Measurements from ENCODE around the gene GALNT8.
"Not testable (repeated sequence)": the region's sequence is repeated elsewhere in the genome, so short reads cannot be mapped to it uniquely, and the experiment has no call there.

GALNT8 gene

DNA sequence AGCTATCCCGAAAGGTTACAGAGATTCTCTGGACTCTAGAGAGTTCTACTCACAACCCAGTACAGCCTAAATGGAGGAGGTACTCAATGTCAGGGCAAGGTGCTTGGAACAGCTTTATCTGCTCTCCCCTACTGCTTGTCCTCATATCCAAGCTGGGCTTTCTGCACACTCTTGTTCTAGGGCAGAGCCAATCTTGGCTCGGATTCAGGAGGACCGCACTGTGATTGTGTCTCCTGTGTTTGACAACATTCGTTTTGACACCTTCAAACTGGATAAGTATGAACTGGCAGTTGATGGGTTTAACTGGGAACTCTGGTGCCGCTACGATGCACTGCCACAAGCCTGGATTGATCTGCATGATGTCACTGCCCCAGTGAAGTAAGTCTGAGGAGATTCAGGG is 25.0 kb downstream of the GALNT8 start:
- no peak for DNase-seq

DNA sequence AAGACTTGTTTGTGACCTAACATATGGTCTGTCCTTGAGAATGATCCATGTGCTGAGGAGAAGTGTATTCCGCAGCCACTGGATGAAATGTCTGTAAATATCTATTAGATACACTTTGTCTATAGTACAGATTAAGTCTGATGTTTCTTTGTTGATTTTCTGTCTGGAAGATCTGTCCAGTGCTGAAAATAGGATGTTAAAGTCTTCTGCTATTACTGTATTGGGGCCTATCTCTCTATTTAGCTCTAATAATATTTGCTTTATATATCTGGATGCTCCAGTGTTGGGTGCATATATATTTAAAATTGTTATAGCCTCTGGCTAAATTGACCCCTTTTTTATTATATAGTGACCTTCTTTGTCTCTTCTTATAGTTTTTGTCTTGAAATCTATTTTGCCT is 31.5 kb downstream of the GALNT8 start:
- DNase-seq = not testable (repeated sequence)

DNA sequence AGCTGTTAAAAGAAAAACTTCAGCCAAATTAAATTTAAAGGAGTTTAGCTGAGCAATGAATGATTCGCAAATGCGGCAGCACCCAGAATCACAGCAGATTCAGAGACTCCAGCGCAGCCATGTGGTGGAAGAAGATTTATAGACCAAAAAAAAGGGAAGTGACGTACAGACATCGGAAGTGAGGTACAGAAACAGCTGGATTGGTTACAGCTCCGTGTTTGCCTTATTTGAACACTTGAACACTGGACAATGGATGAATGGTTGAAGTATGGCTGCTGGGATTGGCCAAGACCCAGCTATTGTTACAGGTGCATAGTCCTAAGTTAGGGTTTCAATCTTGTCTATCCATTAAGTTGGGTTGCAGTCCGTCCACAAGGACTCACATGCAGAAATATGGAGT is 42.6 kb downstream of the GALNT8 start:
- no peak for DNase-seq

DNA sequence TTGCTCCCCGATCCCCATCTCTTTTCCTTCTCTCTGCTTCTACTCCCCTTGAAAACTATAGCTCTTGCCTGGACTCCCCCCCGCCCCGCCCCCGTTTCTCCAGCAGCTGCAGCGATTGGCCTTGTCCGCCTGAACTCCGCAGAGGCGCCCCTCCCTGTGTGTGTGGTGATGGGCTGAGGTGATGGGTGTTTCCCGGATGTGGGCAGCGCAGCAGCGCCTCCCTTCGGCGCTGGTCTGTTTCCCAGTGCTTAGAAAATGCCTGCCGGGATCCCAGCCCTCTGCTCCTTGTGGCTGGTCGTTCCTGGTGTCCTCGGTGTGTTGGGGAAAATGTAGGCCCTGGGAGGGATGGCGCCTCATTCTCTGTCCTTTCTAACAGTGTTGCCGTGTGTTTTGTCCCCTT is 43.3 kb downstream of the GALNT8 start:
- peak; percentile 53 for DNase-seq

DNA sequence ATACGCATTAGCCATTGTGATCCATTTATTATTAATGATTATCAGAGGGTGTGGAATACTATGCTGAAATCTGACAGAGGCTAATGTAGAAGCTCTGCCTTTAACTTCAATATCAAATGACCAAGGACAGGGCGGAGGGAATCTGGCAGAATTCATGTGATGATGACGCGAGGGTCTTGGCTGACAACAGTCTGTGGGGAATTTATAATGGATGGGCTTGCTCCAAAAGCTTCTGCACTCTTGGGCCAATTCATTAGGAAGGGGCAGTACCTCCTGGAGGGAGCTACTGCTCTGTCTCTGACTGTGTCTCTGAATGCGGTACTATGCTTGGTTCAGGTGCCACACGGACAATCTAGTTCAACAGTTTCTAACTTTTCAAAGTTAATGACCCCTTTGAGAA is 46.2 kb downstream of the GALNT8 start:
- DNase-seq = no peak

DNA sequence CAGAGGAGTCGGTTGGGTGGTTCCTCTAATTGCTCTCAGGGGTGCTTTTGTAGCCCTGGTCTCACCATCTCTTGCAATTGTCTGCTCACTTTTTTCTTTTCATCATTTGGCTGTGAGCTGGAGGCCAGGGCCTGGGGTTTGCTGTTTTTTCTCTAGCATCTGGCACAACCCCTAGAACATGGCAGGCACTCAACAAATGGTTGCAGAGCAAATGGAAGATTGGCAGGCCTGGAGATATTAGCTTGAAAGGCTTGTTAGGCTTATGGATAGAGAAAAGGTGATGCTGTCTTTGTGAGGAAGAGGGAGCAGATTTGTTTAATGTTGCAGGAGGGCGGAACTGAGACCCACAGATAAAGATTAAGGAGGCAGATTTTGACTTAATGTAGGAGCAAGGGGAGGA is 47.0 kb downstream of the GALNT8 start:
- DNase-seq = no peak

DNA sequence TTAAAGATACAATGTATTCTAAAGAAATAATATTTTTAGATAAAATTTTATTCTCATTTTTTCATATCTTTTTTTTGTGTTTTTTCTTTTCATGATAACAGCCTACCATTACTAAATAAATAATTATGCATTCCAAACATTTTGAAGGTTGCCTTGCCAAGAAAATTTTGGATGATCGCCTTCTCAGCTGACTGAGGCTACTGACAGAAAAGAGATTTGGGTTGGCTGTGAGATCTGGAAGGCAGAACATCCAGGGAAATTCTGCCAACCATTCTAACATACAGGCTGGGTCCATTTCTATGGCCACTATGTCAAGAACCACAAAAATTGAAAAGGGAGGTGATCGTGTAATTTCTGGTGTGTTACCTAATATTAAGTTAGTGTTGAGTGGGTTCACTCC is 48.1 kb downstream of the GALNT8 start:
- DNase-seq = no peak

DNA sequence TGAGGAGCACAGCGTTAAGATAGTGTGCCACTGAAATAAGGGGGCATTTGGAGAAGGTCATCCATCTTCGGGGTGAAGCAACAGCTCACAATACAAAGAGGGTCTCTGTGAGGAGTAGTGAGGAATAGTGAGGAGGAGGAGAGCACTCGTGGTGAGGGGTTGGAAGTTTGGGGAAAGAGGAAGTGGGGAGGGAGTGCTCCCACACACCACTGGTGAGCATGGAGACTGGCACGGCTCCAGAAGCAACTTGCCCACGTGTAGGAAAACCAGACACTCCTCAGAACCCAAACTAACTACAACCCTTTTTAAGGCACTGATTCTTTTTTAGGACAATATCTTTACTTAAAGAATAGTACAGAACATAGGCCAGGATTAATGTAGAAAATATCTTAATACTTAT is 48.9 kb downstream of the GALNT8 start:
- DNase-seq = no peak

DNA sequence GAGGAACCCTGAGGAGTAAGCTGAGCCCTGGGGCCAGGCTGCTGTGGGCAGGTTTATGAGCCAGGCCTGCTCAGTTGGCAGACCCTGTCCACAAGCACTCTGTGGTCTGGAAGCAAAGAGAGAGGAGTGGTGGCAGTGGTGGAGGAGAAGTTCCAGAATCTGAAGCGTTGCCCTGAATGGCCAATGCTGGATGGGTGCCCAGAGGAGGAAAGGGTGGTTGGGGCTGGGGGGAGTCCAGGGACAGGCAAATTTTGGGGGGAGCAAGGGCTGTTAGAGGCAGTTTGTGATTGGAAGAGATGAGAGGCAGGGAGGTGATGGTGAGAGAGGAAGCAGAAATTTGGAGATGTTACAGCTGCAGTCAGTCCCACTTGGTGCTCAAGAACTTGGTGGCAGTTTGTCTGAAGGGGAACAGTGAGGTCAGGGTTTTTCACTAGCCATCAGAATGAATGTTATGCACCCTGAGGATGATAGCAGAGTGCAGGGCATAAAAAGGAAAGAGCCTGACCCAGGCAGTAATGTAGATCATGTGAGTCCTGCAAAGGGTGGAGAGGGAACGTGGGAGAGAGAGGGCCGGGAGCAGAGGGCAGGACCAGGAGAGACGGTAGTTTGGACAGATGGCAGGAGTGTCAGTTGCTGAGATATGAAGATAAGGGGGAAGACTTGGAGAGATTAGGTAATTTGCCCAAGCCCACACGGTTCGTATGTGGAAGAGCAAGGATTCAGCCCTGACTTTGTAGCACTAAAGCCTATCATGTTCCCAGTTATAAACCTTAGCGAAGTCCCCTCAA is 51.2 kb downstream of the GALNT8 start:
- no peak for DNase-seq

DNA sequence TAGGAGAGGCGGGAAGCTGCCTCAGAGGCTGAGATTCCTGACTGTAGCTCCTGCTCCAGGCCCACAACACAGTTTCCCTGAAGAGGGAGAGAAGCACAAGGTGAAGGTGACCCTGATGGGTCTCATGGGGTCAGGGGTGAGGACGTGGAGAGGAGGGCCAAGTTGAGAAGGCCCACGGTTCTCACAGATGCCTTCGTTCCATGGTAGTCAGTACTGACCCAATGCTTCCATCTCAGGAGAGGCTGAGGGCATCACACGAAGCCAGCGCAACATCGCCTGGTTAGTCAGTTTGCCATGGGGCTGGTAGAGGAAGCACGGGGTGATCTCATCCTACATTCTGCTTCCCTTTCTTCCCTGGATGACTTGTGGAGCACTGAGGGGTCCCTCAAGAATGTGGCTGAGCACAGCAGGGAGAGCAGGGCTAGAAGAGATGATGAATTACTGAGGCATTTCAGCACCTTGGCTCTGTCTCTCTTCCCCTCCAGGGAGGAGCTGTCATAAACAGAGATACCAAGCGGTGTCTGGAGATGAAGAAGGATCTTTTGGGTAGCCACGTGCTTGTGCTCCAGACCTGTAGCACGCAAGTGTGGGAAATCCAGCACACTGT is 51.9 kb downstream of the GALNT8 start:
- no peak for DNase-seq

DNA sequence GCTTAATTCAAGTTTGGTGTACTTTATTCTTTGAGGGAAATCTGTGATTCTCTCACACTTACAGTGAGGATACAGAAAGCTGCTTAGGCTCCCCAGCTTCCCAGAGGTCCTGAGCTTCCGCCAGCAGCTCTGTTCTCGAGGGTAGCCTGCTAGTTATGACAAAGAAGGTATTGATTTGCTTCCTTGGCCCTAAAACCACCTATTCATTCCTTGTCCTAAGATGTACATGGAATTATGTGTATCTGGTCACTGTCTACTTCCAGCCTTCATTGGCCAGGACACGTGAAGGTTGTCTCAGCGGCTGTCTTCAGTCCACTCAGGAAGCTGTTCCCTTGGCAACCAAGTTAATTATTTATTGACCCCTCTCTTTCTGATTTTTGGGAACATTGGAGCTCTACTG is 55.7 kb downstream of the GALNT8 start:
- DNase-seq = no peak

DNA sequence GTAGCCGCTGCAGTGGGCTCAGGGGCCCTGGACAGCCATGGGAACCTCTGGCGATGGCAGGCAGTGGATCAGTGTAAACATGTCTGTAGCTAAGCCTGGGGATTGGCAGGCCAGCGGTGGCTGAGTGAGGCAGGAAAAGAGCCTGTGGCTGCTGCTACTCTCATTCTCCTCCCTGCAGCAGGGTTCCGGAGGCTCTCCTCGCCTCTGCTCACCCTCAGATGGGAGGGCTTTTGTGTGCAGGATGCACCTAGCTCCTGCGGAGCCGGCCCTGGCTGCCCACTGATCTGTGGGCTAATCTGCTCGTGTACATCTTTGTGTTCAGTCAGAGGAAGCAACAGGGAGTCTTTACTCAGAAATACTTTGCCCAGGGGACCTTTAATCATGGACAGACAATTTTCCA is 59.5 kb downstream of the GALNT8 start:
- no peak for DNase-seq

DNA sequence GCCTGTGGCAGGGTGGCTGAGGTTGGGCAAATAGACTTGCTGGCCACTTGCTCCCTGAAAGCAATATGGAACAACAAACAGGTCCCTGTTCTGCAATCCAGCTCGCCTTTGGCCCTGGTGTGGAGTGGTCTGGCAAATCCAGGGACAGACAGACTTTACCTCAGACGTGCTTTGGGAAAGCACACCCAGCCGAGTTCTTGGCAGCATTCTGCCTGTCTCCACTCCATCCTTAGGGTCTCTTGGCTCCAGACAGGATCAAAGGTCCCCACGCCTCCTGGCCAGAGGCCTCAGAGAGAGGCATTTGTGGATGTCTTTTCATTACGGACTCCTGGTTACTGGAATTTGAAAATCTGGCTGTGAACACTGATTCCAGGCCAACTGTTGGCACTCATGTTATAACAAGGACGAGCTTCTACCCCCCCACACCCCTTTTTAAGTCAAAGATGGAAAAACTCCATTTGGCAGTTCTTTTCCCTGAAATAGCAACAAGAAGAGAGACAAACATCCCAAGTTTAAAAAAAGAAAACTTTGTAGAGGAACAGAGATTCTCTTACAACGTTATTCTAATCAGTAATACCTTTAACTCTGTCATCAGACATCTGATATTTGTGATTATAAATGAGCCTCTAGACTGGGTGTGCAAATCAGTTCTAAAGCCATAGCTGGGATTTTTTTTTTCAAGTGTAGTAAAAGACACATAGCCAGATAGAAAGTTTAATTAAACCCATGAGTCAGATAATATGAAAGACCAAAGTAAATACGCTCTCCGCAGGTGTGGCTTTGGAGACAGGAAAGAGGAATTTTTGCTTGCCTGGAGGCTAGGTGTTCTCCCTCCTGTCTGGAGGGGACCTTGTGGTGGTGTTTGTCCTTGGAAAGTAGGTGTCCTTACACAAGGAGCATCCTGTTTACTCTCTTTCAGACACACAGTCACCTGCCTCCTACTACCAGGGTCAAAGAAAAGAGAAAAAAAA is 60.7 kb downstream of the GALNT8 start:
- DNase-seq = peak; percentile 67

DNA sequence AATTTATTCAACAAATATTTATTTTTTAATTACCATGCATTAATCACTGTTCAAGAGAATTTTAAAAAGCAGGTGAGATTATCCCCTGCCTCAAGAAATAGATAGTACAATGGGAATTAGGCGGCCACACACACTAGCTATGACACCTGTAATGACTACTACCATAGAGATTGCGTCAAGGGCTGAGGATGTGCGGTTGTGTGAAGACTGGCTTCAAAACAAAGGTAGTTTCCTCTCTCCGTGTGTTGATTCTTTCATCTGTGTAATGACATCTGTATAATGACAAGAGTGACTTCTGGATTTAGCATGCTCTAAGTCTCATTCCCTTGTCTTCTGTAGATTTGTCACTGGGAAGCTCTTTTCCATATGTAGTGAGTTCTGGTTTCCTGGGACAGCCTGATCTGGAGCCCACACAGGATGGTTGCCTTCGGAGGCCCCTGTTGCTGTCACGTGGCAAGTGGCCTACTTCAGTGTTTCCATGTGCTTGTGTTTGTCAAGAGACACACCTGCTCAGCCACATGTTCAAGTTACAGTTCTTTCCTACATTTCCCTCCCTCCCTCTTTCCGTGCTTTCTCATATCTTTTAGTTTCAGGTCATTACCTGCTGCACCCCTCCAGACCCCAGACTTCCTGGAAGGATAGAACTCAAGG is 64.3 kb downstream of the GALNT8 start:
- DNase-seq = no peak

DNA sequence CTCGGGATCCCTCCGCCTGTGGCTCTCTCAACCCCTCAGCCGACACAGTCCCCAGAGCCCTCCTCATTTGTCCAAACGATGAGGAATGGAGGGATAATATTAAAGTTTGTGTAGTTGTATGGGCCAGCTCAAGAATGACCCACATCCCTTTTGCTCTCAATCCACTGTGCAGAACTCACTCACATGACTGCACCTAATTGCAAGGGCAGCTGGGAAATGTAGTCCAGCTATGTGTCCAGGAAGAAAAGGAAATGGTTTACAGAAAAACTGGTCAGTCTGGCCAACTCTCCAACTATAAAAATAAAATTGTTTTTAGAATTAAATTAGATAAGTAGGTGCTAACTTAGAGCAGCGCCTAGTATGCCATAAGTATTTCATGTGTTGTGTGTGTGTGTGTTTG is 66.6 kb downstream of the GALNT8 start:
- DNase-seq = no peak

DNA sequence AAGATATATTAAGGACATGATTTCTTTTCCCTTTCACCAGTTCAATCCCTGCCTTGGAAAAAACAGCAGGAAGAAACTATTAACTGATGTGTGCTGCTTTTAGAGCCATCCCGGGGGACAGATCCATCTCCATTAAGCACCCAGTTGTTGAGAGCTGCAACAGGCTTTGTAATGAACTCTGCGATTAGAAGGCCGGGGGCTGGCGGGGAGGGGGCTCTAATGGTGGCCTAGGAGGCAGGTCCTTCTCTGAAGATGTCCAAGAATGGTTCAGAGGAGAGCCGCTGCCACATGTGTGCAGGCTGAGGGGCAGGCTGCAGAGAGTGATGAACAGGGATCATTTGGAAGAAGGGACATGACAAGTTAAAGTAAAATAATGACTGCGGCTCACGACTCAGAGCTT is 67.8 kb downstream of the GALNT8 start:
- no peak for DNase-seq

DNA sequence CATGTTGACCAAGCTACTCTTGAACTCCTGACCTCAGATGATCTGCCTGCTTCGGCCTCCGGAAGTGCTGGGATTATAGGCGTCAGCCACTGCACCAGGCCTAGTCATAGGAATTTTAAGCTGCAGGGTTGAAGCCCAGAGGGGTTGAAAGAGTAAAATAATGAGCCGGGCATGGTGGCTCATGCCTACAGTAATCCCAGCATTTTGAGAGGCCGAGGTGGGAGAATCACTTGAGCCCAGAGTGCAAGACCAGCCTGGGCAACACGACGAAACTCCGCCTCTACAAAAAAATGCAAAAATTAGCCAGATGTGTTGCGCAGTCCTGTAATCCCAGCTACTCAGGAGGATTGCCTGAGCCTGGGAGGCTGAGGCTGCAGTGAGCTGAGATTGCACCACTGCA is 69.6 kb downstream of the GALNT8 start:
- DNase-seq = no peak

DNA sequence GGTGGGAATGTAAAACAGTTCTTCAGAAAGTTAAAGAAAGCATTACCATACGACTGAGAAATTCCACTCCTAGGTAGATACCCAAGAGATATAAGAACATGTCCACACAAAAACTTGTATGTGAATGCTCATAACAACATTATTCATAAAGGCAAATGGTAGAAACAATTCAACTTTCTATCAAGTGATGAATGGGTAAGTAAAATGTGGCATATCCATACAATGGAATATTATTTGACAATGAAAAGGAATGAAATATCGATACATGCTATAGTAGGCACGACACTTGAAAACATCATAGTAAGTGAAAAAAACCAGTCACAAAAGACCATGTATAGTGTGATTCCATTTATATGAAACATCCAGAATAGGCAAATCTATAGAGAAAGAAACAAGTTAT is 71.3 kb downstream of the GALNT8 start:
- DNase-seq = no peak

DNA sequence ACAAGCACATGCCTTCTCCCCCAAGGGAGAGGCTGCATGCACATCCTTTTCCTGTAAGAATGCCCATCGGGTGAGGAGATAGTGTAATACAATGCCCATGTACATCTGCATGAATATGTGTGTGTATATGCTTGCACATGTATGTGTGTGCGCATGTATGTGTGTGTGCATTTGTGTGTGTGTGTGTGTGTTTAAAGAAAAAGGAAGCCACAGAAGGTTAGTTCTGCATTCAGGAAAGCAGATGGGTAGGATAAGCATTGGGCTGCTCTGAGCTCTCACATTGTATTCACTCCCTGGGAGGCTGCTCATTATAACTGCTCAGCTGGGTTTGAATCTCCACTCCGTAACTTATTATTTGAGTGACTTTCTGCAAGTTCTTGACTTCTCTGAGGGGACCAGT is 74.3 kb downstream of the GALNT8 start:
- no peak for DNase-seq

DNA sequence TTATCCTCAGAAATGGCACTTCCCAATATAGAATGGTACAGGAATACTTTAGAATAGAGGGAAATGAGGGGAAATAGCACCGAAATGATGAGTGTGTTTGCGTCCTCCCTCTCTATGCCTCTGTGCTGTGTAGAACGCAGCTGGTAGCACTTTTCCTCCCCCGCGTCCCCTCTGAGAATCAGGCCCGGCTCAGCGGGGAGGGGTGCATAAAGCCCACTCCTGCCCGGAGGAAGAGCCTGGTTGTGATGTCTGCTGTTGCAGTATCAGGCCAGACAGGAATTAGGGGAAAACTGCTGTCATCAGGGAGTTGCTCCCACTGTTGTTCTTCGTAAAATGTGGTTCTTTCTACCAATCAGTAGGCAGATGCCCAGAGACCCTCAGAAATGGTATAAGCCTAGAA is 76.0 kb downstream of the GALNT8 start:
- DNase-seq = no peak

DNA sequence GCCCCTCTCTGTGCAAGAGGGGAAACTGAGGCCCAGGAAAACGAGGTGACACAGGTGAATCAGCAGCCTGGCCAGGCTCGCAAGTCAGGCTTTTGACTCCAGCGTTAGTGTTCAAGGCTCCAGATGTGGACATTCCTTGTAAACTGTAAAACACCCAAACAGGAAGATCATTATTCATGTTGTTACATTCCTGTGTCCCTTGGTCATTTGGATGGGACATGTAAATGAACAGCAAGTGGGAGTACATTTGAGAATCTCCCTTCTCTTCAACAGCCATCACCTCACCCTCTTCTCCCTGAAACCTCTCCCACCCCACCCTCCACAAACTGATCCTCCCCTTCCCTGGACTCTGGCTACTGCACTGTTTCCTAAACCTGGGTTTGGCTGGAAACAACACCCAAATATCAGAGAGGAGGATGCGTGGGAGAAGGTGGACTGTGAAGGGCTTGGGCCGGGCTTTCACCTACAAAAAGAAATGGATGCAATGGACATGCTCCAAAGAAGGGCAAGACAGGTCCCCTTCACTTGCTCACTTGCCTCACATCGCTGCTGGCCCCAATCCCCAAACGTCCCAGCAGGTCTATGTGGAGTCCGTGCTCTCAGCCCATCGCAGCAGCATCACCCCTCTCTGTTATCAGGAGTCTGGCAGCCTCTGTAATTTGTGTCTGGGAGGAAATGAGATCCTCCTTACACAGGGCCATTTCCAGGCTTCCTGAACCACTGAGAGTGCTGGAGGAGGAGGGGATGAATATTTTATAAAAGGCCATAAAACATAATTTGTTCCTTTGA is 76.7 kb downstream of the GALNT8 start:
- DNase-seq = no peak

DNA sequence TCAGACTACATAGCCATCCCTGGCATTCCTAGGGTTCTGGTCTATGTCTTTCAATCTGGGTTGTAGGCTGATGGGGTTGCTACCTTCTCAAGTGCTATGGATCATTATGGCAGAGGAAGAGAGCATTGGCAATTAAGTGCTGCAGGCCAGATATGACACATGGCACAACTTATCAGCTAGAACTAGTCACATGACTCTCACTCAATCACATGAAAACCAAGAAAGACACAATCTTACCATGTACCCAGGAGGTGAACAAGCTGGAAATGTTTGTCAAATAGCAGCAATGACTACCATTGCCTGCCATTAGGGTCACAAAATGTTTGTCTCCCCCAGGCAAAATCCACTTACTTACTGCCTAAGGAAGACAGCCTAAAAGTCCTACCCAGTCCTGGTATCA is 80.4 kb downstream of the GALNT8 start:
- no peak for DNase-seq

All from right forelimb (tissue), 1 donor.